Immature natural killer cell (primary cell): Measurements from ENCODE around the gene PIR. TPM values are rescaled to one million over a fixed set of nuclear protein-coding genes. Genes with fewer than 3 reads are reported as not detected.

ENCODE experiments used
- DNase-seq, 3 donors: peaks; one replicate each; pipeline ENCODE4 v3.0.0; 2022; ENCODE audit warnings: mixed read lengths in 1 of 3
- H3K27ac Mint-ChIP-seq, 6 donors: one replicate each; pipeline ENCODE4 v1.8.0; 2020; ENCODE audit warnings: mixed read lengths in 6 of 6, mild to moderate bottlenecking in 5 of 6, inconsistent platforms in 4 of 6, moderate library complexity in 3 of 6
- H3K27me3 Mint-ChIP-seq, 3 donors: one replicate each; pipeline ENCODE4 v1.8.0; 2020 to 2021; ENCODE audit warnings: low read depth in 3 of 3, mild to moderate bottlenecking in 3 of 3, mixed read lengths in 3 of 3, moderate library complexity in 3 of 3, inconsistent platforms in 1 of 3
- H3K36me3 Mint-ChIP-seq, 3 donors: one replicate each; pipeline ENCODE4 v1.8.0; 2020; ENCODE audit warnings: mixed read lengths in 3 of 3, inconsistent platforms in 2 of 3, mild to moderate bottlenecking in 2 of 3
- H3K4me1 Mint-ChIP-seq, 2 donors: one replicate each; pipeline ENCODE4 v1.8.0; 2020; ENCODE audit warnings: inconsistent platforms in 2 of 2, mild to moderate bottlenecking in 2 of 2, mixed read lengths in 2 of 2, moderate library complexity in 1 of 2
- H3K4me3 Mint-ChIP-seq, 5 donors: one replicate each; pipeline ENCODE4 v1.8.0; 2020; ENCODE audit warnings: mild to moderate bottlenecking in 5 of 5, mixed read lengths in 5 of 5, inconsistent platforms in 3 of 5, moderate library complexity in 3 of 5
- H3K9me3 Mint-ChIP-seq, 6 donors: one replicate each; pipeline ENCODE4 v1.8.0; 2020; ENCODE audit warnings: mild to moderate bottlenecking in 6 of 6, mixed read lengths in 6 of 6, inconsistent platforms in 4 of 6, moderate library complexity in 3 of 6
- polyA plus RNA-seq, 3 donors: library from polyadenylated mRNA; unstranded; fragments of 300-500 nt; fragmentation: Illumina TruSeq; gene quantifications; one replicate each; pipeline ENCODE4 v1.2.3, GENCODE V29; 2021

PIR gene
- polyA plus RNA-seq, 3 donors from 2014 or later, result 0.76 TPM; not detected in 2

GRCh38 chrX:15425024-15425423 is 68.1 kb downstream of the PIR start:
- no peaks in the 10 kb centered on the region for H3K9me3 Mint-ChIP-seq
- peaks cover 0 to 13% (median 3%) of the 10 kb centered on the region in 3 donors for H3K27me3 Mint-ChIP-seq
- no peak overlapping the region for H3K4me3 Mint-ChIP-seq
- no peak for DNase-seq
- no peaks in the 10 kb centered on the region for H3K4me1 Mint-ChIP-seq
- no peak overlapping the region for H3K27ac Mint-ChIP-seq
- H3K36me3 Mint-ChIP-seq, result no peaks in the 10 kb centered on the region

DNA sequence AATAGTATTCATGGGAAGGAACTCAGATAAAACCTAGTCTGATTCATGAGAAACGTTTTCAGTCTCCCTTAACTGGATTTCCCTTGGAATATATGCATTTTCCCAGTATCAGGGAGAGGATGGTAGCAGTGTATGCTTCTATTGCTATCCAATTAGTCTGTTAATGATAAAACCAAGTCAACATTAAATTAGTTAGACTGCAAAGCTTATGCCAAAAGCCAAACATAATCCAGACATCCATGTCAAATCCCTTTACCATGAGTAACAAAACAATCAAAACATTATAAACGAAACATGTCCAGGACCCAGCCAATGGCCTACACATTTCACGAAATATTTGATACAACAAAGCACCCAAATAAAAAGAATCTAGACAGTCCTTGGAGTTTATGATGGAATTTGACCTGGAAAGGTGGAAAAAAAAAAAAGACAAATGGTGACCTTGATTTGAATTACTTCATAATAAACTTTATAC is 74.4 kb downstream of the PIR start:
- H3K36me3 Mint-ChIP-seq, result no peaks in the 10 kb centered on the region
- H3K4me3 Mint-ChIP-seq, result no peak overlapping the region
- DNase-seq, result no peak
- H3K27me3 Mint-ChIP-seq, result peaks cover 0 to 17% (median 4%) of the 10 kb centered on the region in 3 donors
- H3K4me1 Mint-ChIP-seq, result no peaks in the 10 kb centered on the region
- peaks cover 0 to 6% (median 3%) of the 10 kb centered on the region in 6 donors for H3K9me3 Mint-ChIP-seq
- H3K27ac Mint-ChIP-seq, result no peak overlapping the region

DNA sequence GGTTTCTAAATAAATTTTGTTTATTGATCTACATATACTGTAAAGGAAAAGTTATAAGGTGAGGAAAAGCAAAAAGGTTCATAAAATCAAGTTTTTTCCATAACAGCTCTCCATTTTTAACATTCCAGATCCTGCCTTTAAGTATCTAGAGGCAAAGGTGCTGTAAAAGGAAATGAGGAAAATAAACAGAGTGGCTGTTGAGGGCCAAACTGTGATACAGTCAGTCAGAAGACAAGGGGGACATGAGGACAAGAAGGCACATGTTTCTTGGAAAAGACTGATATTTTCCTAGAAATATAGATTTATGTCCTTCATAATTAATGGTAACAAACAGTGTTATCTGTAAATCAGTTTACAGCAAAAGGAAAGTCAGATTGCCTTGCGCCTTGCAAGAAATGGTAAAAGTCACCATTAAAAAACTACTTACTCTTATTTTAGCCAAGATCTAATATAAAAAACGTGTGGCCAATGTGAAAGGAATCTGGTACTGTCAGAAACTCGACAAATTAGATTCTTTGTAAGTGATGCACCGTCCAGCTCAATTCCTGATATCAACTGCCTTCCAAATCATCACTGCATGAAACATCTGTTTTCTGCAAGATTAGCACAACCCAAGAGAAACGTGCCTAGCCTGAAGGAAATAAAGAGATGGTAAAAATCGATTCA is 75.0 kb downstream of the PIR start:
- peaks cover 0 to 6% (median 3%) of the 10 kb centered on the region in 6 donors for H3K9me3 Mint-ChIP-seq
- no peak for DNase-seq
- no peak overlapping the region for H3K27ac Mint-ChIP-seq
- peaks cover 0 to 19% (median 4%) of the 10 kb centered on the region in 3 donors for H3K27me3 Mint-ChIP-seq
- H3K4me1 Mint-ChIP-seq, result no peaks in the 10 kb centered on the region
- no peak overlapping the region for H3K4me3 Mint-ChIP-seq
- H3K36me3 Mint-ChIP-seq, result no peaks in the 10 kb centered on the region

GRCh38 chrX:15416133-15416993 is 76.8 kb downstream of the PIR start:
- H3K4me1 Mint-ChIP-seq, result no peaks in the 10 kb centered on the region
- peaks cover 0 to 23% (median 4%) of the 10 kb centered on the region in 3 donors for H3K27me3 Mint-ChIP-seq
- H3K36me3 Mint-ChIP-seq, result no peaks in the 10 kb centered on the region
- DNase-seq, result no peak
- peaks cover 0 to 6% (median 3%) of the 10 kb centered on the region in 6 donors for H3K9me3 Mint-ChIP-seq
- H3K27ac Mint-ChIP-seq, result no peak overlapping the region
- no peak overlapping the region for H3K4me3 Mint-ChIP-seq

DNA sequence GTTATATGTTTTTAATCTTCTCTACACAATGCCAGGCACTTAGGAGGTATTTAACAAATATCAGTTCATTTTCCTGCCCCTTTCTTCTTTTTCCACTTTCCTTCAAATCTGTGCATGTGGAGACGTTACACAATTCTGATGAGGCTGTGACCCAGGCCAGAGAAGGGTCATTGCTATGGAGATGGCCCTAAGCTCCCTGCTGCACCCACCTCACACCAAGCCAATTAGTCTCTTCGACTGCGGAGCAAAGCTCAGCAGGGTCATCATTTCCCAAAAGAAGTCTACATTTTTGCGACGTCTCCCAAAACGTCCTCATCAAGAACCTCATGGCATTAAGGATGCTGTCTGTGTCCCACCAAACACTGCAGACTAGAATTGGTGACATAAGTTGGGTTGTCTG is 80.0 kb downstream of the PIR start:
- Mint-ChIP-seq H3K4me3 (no peak overlapping the region), H3K36me3 (no peaks in the 10 kb centered on the region), H3K4me1 (no peaks in the 10 kb centered on the region), H3K27ac (no peak overlapping the region), H3K27me3 (peaks cover 1 to 19% (median 1%) of the 10 kb centered on the region in 3 donors), H3K9me3 (peaks cover 0 to 6% (median 3%) of the 10 kb centered on the region in 6 donors)
- no peak for DNase-seq

GRCh38 chrX:15410947-15411346 is 82.2 kb downstream of the PIR start:
- peaks cover 1 to 16% (median 2%) of the 10 kb centered on the region in 3 donors for H3K27me3 Mint-ChIP-seq
- no peaks in the 10 kb centered on the region for H3K4me1 Mint-ChIP-seq
- no peak overlapping the region for H3K4me3 Mint-ChIP-seq
- H3K27ac Mint-ChIP-seq, result no peak overlapping the region
- no peaks in the 10 kb centered on the region for H3K36me3 Mint-ChIP-seq
- H3K9me3 Mint-ChIP-seq, result peaks cover 0 to 2% (median 0%) of the 10 kb centered on the region in 6 donors
- no peak for DNase-seq

GRCh38 chrX:15410430-15410829 is 82.7 kb downstream of the PIR start:
- H3K4me3 Mint-ChIP-seq, result no peak overlapping the region
- peaks cover 1 to 16% (median 2%) of the 10 kb centered on the region in 3 donors for H3K27me3 Mint-ChIP-seq
- H3K4me1 Mint-ChIP-seq, result no peaks in the 10 kb centered on the region
- no peaks in the 10 kb centered on the region for H3K36me3 Mint-ChIP-seq
- peaks cover 0 to 2% (median 0%) of the 10 kb centered on the region in 6 donors for H3K9me3 Mint-ChIP-seq
- no peak for DNase-seq
- no peak overlapping the region for H3K27ac Mint-ChIP-seq

- no peaks in the 10 kb centered on the region for H3K4me1 Mint-ChIP-seq
- H3K4me3 Mint-ChIP-seq, result no peak overlapping the region
Observed at GRCh38 chrX:15405846-15406245, 87.3 kb downstream of the PIR start.

GRCh38 chrX:15404401-15405096 is 88.6 kb downstream of the PIR start:
- Mint-ChIP-seq H3K4me3 (no peak overlapping the region), H3K36me3 (no peaks in the 10 kb centered on the region)
- no peak for DNase-seq

More at GRCh38 chrX:15405846-15406245, 87.3 kb downstream of the PIR start:
- H3K9me3 Mint-ChIP-seq, result peaks cover 0 to 2% (median 0%) of the 10 kb centered on the region in 6 donors
- H3K36me3 Mint-ChIP-seq, result no peaks in the 10 kb centered on the region
- DNase-seq, result no peak
- H3K27me3 Mint-ChIP-seq, result peaks cover 1 to 17% (median 2%) of the 10 kb centered on the region in 3 donors
- H3K27ac Mint-ChIP-seq, result no peak overlapping the region

GRCh38 chrX:15401378-15401777 is 91.8 kb downstream of the PIR start:
- Mint-ChIP-seq H3K27me3 (peaks cover 0 to 16% (median 0%) of the 10 kb centered on the region in 3 donors), H3K36me3 (no peaks in the 10 kb centered on the region)

More at GRCh38 chrX:15404401-15405096, 88.6 kb downstream of the PIR start:
- H3K27ac Mint-ChIP-seq, result no peak overlapping the region
- no peaks in the 10 kb centered on the region for H3K4me1 Mint-ChIP-seq
- H3K9me3 Mint-ChIP-seq, result peaks cover 0 to 2% (median 0%) of the 10 kb centered on the region in 6 donors
- peaks cover 0 to 17% (median 2%) of the 10 kb centered on the region in 3 donors for H3K27me3 Mint-ChIP-seq

DNA sequence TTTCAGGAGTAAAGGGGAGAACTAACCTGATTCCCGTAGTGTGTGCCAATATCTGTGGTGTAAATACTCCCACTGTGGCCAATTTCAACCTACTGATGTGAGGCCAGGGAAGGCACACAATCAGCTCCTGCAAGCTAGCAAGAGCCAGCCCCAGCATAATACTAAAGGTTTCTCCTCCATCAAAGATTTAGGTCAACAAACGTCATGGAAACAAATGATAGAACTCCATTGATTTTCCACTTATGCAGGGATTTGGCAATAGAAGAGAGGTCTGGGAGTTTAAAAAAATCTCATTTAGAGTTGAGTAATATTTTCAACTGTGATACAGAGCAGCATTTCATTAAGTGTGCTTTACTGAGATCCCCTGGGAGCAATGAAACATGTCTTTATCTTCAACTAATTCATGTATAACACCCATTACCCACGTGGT is 93.2 kb downstream of the PIR start:
- H3K9me3 Mint-ChIP-seq, result no peaks in the 10 kb centered on the region
- H3K27me3 Mint-ChIP-seq, result peaks cover 0 to 14% (median 0%) of the 10 kb centered on the region in 3 donors
- H3K27ac Mint-ChIP-seq, result no peak overlapping the region
- H3K4me1 Mint-ChIP-seq, result no peaks in the 10 kb centered on the region
- DNase-seq, result no peak
- no peaks in the 10 kb centered on the region for H3K36me3 Mint-ChIP-seq
- H3K4me3 Mint-ChIP-seq, result no peak overlapping the region

More at GRCh38 chrX:15401378-15401777, 91.8 kb downstream of the PIR start:
- no peak overlapping the region for H3K4me3 Mint-ChIP-seq
- H3K9me3 Mint-ChIP-seq, result no peaks in the 10 kb centered on the region
- DNase-seq, result no peak
- H3K4me1 Mint-ChIP-seq, result no peaks in the 10 kb centered on the region
- H3K27ac Mint-ChIP-seq, result no peak overlapping the region

DNA sequence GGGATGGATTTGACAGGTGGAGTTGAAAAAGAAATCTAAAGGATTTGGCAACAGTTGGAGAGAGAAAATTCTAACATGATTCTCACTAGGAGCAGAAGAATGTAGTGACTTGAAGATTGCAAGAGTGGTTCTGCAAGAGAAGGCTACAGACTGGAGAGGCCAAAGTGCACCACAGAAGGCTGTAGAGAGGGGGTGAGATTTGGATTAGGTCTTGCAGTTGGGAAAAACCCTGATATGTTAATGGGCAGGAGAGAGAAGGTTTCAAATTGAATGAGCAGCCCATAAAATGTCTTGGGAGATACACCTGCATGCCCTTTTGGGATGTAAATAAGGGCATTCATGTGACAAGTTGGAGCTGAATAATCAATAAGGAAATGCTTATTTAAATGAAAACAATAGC is 94.3 kb downstream of the PIR start:
- Mint-ChIP-seq H3K4me1 (no peaks in the 10 kb centered on the region), H3K27me3 (peaks cover 0 to 11% (median 0%) of the 10 kb centered on the region in 3 donors), H3K9me3 (no peaks in the 10 kb centered on the region), H3K36me3 (no peaks in the 10 kb centered on the region), H3K4me3 (no peak overlapping the region), H3K27ac (no peak overlapping the region)
- DNase-seq, result no peak

- Mint-ChIP-seq H3K27ac (no peak overlapping the region), H3K36me3 (no peaks in the 10 kb centered on the region), H3K27me3 (peaks cover 0 to 8% (median 3%) of the 10 kb centered on the region in 3 donors), H3K4me3 (no peak overlapping the region), H3K9me3 (no peaks in the 10 kb centered on the region), H3K4me1 (no peaks in the 10 kb centered on the region)
- DNase-seq, result no peak
Observed at GRCh38 chrX:15395789-15396188, 97.3 kb downstream of the PIR start.
